ENCODE results near the gene SNTG2. TPM values are rescaled to one million over a fixed set of nuclear protein-coding genes. Genes with fewer than 3 reads are reported as not detected.
"Not testable (repeated sequence)": the region's sequence is repeated elsewhere in the genome, so short reads cannot be mapped to it uniquely, and the experiment has no call there.

The SNTG2 gene
- polyA plus RNA-seq, 3 donors = 2.4 to 3.3 (median 2.9) TPM

DNA sequence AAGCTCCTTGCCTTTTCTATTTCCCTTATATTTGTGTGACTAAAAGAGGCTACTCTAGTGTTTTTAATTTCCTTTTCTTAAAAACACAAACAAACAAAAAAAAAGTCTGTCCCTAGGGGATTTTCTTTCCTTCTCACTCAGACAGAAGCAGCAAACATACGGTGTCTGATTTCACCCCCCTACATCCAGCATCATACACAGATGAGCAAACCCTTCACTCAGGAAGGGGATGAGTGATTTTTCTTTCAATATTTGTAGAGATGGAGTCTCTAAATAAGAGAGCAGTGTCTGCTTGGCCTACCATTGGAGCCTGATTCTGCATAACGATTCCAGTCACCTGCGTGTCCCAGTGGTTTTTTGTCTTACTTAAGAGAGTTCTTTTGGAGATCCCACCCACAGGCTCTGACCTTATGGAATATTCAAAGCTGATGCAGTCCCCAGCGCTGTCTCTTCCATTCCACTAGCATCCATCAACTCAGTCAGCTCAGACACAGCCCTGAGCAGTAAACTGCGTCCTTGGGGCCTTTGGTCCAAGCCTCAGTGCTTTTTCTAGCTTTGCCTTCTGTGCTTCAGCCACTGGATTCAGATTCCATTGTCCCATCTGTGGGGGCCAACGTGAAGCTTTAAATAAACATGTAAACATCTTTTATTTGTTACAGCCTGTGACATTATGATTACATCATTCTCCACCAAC is 410.1 kb downstream of the SNTG2 start:
- no peak for DNase-seq (ENCODE audit: extremely low read depth in 1 of 11, low read depth in 9 of 11, low spot score in 4 of 11)

DNA sequence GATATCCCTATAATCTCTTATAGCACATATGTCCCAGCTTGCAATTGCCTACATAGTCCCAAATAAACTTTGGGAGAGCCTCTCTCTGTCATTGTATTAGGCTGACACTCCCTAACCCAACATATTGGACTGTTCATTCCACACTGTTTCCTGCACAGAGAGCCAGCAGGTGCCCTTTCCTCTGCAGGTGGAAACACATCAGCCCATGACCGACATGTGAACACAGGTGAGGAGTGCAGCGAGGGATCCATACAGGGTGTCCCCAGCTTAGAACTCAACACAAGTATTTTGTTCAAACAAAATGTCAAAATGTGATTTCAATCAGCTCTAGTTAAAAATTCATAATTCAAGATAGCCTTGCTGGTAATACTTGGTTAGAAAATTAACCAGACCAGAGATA is 412.7 kb downstream of the SNTG2 start:
- no peak for DNase-seq (ENCODE audit: extremely low read depth in 1 of 11, low read depth in 9 of 11, low spot score in 4 of 11)

DNA sequence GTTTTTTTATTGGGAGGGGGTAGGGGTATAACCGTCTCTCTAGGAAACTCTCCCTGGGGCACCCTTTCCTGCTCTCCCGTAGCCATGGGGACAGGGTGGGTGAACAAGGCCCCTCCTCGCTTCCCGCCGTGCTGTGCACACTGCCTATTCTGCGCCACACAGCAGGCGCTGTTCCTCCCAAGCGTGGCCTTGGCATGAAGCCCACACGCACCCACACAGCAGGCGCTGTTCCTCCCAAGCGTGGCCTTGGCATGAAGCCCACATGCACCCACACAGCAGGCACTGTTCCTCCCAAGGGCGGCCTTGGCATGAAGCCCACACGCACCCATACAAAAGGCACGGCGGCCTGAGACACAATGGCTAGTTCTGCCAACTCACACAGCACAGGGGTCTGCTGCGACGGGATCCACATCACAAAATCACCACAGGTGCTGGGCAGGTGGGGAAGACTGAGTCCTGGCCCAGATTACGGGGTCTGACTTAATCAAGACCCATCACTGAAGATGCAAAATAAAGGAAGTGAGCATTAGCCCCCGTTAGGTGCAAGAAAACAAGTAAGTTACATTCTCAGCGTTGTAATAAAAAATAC is 416.0 kb downstream of the SNTG2 start:
- DNase-seq (ENCODE audit: extremely low read depth in 1 of 11, low read depth in 9 of 11, low spot score in 4 of 11) = peak in 2 of 11 donors; percentile 13 to 15

DNA sequence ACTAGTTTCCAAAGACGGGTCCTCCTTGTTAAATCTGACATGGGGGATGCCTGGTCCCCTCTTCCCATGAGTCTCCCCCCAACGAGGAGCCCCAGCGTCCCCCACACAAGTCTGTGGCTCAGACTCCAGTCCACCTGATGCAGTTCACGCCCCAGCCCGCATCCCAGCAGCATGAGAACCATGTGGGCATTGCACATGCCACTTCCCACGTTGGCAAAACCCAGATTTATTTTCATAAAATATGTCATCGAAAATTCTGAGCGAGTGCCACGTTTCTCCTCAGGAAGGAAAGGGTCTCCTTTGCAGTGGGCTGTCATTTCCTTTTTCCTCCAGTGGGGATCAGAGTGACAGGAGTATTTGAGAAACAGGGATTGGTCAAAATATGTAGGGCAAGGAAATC is 417.0 kb downstream of the SNTG2 start:
- no peak for DNase-seq (ENCODE audit: extremely low read depth in 1 of 11, low read depth in 9 of 11, low spot score in 4 of 11)

DNA sequence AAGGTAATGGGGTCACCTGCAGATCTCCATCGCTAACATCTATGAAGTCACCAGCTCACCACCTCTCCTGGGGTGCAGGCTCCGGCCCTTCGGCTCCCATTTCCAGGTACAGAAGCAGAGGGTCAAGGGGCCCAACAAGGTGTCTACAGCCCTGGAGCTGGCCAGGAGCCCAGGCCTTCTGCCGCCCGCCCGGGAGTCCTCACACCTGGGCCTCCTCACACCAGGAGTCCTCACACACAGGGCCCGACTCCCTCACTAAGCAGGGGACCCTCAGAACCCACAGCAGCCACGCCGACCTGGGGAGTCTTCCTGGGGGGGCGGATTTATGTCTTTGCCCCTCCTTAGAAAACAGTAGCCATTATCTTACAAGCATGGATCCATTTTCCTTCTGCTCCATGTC is 419.3 kb downstream of the SNTG2 start:
- DNase-seq (ENCODE audit: extremely low read depth in 1 of 11, low read depth in 9 of 11, low spot score in 4 of 11) = no peak

DNA sequence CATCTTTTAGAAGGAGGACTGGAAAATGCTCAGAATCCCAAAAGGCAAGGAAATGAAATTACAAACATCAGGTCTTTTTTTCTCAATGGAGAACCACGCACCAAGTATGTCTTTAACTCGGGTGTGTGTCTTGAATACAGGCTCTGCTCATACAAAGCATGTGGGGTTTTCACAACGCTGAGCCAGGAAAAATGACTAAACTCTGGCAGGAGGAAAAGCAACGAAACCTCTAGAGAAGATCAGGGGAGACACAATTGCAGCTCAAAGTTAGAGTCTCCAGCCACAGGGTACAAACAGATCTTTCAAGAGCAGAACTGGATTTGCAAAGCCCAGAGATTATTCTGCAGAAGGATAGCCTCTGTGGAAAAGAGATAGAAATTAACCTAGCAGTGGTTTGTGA is 419.8 kb downstream of the SNTG2 start:
- no peak for DNase-seq (ENCODE audit: extremely low read depth in 1 of 11, low read depth in 9 of 11, low spot score in 4 of 11)

DNA sequence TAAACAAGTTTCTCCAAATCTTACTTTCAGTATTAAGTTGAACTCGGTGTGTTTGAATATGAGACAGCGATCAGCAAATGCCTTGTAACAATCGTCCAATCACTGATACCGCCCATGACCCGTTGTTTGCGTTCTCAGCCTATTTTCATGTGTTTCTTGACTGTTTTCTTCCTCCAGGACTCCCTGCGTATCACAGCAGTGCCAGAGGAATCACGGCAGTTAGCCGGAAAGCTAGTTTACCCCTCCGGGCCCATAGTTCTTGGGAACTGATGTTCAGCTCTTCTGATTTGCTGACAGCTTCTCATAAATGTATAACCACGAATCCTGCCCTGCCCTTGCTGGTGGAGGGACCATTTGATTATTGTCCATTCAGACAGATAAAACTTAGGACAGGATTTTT is 420.4 kb downstream of the SNTG2 start:
- no peak for DNase-seq (ENCODE audit: extremely low read depth in 1 of 11, low read depth in 9 of 11, low spot score in 4 of 11)

DNA sequence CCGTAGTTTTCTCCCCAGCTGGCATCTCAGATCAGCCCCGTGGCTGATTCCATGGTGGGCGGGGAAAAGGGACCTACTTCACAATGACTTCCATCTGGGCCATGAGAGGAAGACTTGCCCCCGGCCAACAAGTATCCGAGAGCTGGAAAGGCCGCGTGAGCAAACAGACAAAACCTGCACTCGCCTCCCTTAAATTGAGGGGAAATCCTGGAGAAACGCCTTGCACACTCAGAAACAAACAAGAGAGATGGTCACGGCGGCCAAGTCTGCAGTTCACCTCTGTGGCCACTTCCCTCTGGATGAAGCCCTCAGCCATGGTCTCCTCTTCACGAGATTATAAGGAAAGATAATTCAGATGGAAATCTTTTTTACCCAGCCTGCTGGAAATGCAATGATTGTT is 423.2 kb downstream of the SNTG2 start:
- no peak for DNase-seq (ENCODE audit: extremely low read depth in 1 of 11, low read depth in 9 of 11, low spot score in 4 of 11)

DNA sequence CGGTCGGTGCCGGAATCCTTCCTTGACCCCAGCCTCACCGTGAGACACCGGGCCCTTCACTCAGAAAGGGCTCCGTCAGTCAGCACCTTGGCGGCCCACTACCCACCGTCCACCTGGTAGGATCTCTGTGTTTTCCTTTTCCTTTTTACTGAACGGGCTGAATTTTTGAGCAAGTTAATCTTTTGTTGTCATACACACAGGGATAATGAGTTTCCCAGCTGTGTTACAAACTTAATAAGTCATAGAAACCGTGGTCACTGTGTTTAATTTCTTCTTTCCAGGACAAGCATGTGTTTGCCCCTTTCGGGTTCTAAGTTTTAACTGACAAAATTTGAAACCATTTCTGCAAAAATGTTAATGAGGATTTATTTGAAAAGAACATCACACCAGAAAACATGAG is 423.6 kb downstream of the SNTG2 start:
- no peak for DNase-seq (ENCODE audit: extremely low read depth in 1 of 11, low read depth in 9 of 11, low spot score in 4 of 11)

DNA sequence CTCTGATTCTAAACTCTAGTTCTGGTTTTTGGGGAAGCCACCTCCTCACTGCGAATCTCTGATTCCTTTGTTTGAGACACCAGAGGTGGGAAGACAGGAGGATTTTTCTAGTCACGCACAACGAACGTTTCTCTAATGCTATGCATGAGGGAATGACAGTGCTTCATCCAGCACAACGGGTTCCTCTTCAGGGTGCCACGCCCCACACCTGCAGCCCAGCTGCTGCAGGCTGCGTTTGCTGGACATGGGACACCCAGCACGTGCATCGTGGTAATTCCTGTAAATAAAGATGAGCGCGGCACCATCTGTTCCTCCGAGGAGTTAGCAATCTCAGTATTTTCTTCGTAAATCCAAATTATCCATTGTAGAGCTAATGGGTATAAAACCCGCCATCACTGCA is 425.1 kb downstream of the SNTG2 start:
- DNase-seq (ENCODE audit: extremely low read depth in 1 of 11, low read depth in 9 of 11, low spot score in 4 of 11) = no peak

DNA sequence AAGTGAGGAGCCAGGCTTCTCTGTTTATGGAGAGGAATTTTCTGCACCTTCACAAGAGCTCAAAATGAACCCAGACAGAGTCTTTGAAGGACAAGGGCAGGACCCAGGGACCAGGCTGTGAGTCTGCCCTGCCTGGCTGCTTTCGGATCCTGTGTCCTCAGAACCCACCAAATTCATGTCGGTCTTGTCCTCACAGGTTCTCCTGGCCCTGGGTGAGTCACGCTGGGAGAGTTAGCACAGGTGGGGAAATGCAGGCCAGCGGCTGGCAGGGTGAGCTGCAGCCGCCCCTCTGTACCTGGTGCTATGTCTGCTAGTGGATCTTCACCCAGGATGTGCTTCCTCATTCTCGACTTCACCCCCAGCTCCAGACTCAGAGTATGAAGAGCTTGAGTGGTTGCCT is 426.8 kb downstream of the SNTG2 start:
- DNase-seq (ENCODE audit: extremely low read depth in 1 of 11, low read depth in 9 of 11, low spot score in 4 of 11) = no peak

DNA sequence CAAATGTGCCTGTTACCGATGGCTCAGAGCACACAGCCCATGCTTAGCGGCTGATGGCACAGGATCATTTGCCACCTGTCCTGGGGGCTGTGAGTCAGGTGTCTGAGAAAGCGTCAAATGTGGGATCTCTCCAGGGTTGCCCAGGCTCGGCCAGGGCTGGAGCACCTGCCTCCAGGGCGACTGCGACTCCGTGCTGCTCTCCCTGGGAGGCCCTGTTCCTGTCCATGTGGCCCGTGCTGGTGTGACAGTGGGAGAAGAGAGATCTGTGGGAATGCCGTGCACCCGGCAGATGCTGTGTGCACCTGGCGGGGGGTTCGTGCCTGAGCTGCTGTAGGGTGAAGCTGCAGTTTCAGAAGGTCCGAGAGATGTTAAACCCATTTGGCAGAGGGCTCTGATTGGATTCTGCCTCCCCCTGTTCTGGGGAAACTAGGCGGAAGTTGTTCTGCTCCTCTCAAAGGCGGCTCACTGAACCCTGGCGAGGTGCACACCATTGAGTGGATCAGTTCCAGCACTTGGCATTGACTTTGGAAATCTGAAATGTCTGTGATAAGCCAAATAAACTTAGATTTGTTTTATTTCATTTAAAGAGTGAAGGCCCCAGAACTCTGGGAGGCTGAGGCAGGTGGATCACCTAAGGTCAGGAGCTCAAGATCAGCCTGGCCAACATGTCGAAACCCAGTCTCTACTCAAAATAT is 428.0 kb downstream of the SNTG2 start:
- DNase-seq (ENCODE audit: extremely low read depth in 1 of 11, low read depth in 9 of 11, low spot score in 4 of 11) = no peak

DNA sequence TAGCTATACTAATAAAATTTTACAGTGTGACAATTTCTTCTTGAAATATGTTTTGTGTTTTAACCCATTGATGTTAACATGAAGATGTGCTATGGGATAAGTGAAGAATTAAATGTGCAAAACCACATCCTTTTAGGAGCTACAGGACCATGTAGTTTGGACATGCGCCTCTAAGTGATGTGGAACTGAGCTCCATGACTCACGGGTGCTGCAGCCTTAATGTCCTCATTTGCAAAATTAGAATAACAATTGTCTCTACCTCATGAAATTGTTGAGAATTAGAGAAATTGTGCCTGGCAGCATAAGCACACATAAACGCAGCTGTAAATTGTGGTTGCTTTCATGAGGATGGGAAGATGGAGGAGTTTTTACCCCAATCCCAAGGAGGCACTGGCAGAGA is 431.0 kb downstream of the SNTG2 start:
- DNase-seq (ENCODE audit: extremely low read depth in 1 of 11, low read depth in 9 of 11, low spot score in 4 of 11) = no peak

DNA sequence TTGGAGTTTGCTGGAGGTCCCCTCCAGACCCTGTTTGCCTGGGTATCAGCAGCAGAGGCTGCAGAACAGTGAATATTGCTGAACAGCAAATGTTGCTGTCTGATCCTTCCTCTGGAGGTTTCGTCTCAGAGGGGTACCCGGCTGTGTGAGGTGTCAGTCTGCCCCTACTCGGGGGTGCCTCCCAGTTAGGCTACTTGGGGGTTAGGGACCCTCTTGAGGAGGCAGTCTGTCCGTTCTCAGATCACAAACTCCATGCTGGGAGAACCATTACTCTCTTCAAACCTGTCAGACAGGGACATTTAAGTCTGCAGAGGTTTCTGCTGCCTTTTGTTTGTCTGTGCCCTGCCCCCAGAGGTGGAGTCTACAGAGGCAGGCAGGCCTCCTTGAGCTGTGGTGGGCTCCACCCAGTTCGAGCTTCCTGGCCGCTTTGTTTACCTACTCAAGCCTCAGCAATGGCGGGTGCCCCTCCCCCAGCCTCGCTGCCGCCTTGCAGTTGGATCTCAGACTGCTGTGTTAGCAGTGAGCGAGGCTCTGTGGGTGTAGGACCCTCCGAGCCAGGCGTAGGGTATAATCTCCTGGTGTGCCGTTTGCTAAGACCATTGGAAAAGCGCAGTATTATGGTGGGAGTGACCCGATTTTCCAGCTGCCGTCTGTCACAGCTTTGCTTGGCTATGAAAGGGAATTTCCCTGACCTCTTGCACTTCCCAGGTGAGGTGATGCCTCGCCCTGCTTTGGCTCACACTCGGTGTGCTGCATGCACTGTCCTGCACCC is 437.5 kb downstream of the SNTG2 start:
- DNase-seq (ENCODE audit: extremely low read depth in 1 of 11, low read depth in 9 of 11, low spot score in 4 of 11) = not testable (repeated sequence)

DNA sequence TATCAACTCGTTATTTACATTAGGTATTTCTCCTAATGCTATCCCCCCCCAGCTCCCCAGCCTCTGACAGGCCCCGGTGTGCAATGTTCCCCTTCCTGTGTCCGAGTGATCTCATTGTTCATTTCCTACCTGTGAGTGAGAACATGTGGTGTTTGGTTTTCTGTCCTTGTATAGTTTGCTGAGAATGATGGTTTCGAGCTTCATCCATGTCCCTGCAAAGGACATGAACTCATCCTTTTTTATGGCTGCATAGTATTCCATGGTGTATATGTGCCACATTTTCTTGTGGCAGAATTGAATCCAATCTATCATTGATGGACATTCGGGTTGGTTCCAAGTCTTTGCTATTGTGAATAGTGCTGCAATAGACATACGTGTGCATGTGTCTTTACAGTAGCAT is 439.5 kb downstream of the SNTG2 start:
- DNase-seq (ENCODE audit: extremely low read depth in 1 of 11, low read depth in 9 of 11, low spot score in 4 of 11) = not testable (repeated sequence)

DNA sequence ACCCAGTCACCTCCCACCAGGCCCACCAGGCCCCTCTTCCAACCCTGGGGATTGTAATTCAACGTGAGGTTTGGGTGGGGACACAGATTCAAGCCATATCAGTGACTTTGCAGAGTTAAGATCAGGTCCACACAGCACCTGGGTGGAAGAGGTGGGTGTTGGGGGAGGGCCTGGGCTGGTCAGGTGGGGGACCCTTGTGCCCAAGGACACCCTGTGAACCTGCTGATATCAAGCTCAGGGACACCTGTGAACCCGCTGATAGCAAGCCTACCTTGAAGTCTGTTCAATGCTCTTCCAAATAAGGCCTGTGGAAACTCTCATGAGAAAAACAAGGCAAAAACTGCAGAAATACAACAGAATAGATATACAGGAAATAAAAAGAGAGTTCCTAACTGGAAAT is 442.7 kb downstream of the SNTG2 start:
- DNase-seq (ENCODE audit: extremely low read depth in 1 of 11, low read depth in 9 of 11, low spot score in 4 of 11) = no peak

DNA sequence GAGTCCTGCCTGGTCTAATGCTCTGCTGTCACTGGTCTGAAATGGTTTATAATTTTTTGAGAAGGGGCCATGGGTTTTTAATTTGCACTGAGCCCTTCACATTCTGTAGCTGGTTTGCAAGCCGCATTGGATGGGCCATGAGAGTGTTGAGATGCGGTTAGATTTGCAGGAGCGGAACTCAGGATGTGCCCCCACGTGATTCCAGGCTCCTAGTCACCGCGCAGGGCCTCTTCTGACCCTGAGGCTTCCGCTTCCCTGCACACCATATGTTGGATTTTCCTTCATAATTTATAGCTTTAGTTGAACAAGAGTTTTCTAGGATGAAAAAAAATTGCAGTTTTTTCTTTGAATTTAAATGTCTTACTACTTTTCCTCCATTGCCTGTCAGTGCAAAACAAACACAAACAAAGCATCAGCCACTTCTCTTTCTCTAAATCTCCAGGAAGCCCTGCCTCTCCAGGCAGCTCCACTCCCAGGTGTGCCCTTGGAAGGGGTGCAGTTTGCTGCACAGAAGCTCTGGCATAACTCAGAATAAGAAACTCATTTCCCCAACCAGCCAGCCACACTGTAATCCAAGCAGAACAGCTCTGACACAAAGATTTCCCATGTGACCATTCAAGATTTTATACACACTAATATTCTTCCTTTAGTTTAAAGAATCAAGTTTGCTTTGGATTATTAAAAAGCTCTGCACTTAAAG is 444.2 kb downstream of the SNTG2 start:
- DNase-seq (ENCODE audit: extremely low read depth in 1 of 11, low read depth in 9 of 11, low spot score in 4 of 11) = no peak

DNA sequence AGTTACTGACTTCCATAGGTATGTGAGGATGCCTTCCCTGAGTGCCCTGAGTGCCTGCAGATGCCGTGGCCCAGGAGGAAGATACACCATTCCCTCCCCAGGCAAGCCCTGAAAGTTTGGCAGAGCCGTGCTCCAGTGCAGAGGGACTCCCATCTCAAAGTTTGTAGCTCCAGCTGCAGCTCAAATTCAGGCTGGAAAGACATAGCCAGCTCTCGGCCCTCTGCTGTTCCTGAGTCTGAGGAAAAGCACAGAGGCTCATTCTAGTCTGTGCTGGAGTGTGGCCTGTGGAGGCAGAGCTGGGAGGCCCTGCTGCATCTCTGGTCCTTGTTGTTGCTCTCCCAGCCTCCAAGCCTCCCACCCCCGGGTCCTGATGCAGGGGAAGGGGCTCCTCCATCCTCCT is 446.7 kb downstream of the SNTG2 start:
- DNase-seq (ENCODE audit: extremely low read depth in 1 of 11, low read depth in 9 of 11, low spot score in 4 of 11) = no peak

DNA sequence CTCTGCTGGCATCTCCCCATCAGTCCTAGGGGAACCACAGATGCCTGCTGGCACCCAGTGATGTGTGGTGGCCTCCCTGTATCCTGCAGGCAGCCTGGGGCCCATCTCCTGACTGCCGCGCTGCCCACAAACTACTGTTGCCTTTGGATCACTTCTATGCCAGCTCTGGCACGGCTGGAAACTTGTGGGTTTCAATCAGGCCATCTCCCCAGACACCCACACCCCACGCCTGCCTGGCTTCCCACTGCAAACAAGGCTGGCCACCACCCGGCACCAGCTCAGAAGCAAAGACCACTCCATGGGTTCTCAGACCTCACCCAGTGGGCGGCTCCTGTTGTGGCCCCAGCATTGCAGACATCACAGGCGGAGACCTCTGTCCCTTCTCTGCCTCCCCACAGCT is 447.5 kb downstream of the SNTG2 start:
- no peak for DNase-seq (ENCODE audit: extremely low read depth in 1 of 11, low read depth in 9 of 11, low spot score in 4 of 11)

Measured in renal cortex interstitium (tissue), 11 donors.